H1 (cell line): ENCODE data around the gene MPPED1. TPM values are rescaled to one million over a fixed set of nuclear protein-coding genes. Genes with fewer than 3 reads are reported as not detected.

Experiments
- CTCF ChIA-PET: fragments of 300-600 bp; sonication (Branson Sonifier 250); formaldehyde crosslinking; loops from one replicate; lab custom pipeline; 2021; ENCODE audit not compliant: partially characterized antibody; lab: Charles Lee
- POLR2A ChIA-PET: fragments of 300-600 bp; sonication (Branson Sonifier 250); formaldehyde crosslinking; loops from one replicate; lab custom pipeline; 2021; ENCODE audit warnings: inconsistent platforms; ENCODE audit not compliant: partially characterized antibody; lab: Charles Lee
- DNase-seq, 2 experiments: peaks; one replicate each; pipeline versions ENCODE4 v3.0.0 to v3.0.0-alpha.2; 2010 to 2022; ENCODE audit warnings: low spot score in 2 of 2, low read depth in 1 of 2, mixed read lengths in 1 of 2
- FAIRE-seq: peaks from 2 replicates; lab custom pipeline; 2011; peaks lifted over from hg19 to GRCh38; lab: Jason Lieb, UNC
- H2AFZ ChIP-seq: 2 replicates; pipeline ENCODE4 v1.8.1; 2012; ENCODE audit warnings: low read length, inconsistent platforms
- H2AK5ac ChIP-seq: 2 replicates; pipeline ENCODE4 v1.6.1; 2013; ENCODE audit warnings: low read depth, low read length
- H2BK120ac ChIP-seq: replicated peaks from 2 replicates; pipeline ENCODE3; 2013; ENCODE audit warnings: low read depth, low read length, inconsistent platforms
- H2BK12ac ChIP-seq: 2 replicates; pipeline ENCODE4 v1.6.1; 2013; ENCODE audit warnings: low read depth, low read length
- H2BK15ac ChIP-seq: 2 replicates; pipeline ENCODE4 v1.6.1; 2013; ENCODE audit warnings: low read length
- H2BK20ac ChIP-seq: 2 replicates; pipeline ENCODE4 v1.6.1; 2013; ENCODE audit warnings: low read length
- H2BK5ac ChIP-seq: 2 replicates; pipeline ENCODE4 v1.6.1; 2013; ENCODE audit warnings: low read depth, low read length
- H3K14ac ChIP-seq: 2 replicates; pipeline ENCODE4 v1.6.1; 2013; ENCODE audit warnings: inconsistent platforms; ENCODE audit not compliant: insufficient read length
- H3K18ac ChIP-seq: 2 replicates; pipeline ENCODE4 v1.6.1; 2013; ENCODE audit warnings: low read length; ENCODE audit errors: extremely low read depth
- H3K23ac ChIP-seq: 2 replicates; pipeline ENCODE4 v1.6.1; 2013; ENCODE audit warnings: inconsistent platforms; ENCODE audit not compliant: insufficient read length
- H3K23me2 ChIP-seq: 2 replicates; pipeline ENCODE4 v1.6.1; 2013; ENCODE audit warnings: low read depth, low read length
- H3K27ac ChIP-seq: 2 replicates; pipeline ENCODE4 v1.6.1; 2011; ENCODE audit warnings: low read depth, low read length, inconsistent platforms
- H3K27me3 ChIP-seq, 4 experiments: replicated peaks in 1 of 4; 1 replicate in 1 of 4; 2 replicates in 3 of 4; pipeline versions ENCODE4 v1.6.1 to v1.8.1; 2011 to 2013; ENCODE audit warnings: low read length in 3 of 4, mild to moderate bottlenecking in 3 of 4, inconsistent platforms in 2 of 4, mixed read lengths in 2 of 4, moderate library complexity in 1 of 4; ENCODE audit not compliant: control insufficient read depth in 3 of 4, insufficient read depth in 3 of 4; ENCODE audit errors: extremely low read depth in 1 of 4
- H3K36me3 ChIP-seq, 4 experiments: 2 replicates each; pipeline versions ENCODE4 v1.6.1 to v1.8.1; 2011 to 2013; ENCODE audit warnings: mild to moderate bottlenecking in 4 of 4, low read length in 3 of 4, moderate library complexity in 2 of 4, control low read depth in 1 of 4, inconsistent platforms in 1 of 4; ENCODE audit not compliant: insufficient read depth in 4 of 4, control insufficient read depth in 2 of 4
- H3K4ac ChIP-seq: replicated peaks from 2 replicates; pipeline ENCODE3; 2013; ENCODE audit warnings: low read length, low read depth, mixed read lengths, inconsistent platforms; ENCODE audit not compliant: insufficient read length
- H3K4me1 ChIP-seq, 4 experiments: replicated peaks in 1 of 4; 1 replicate in 1 of 4; 2 replicates in 3 of 4; pipeline versions ENCODE4 v1.6.1 to v1.8.1; 2011 to 2013; ENCODE audit warnings: low read length in 3 of 4, inconsistent platforms in 2 of 4, mixed read lengths in 1 of 4; ENCODE audit not compliant: insufficient read depth in 4 of 4, control insufficient read depth in 3 of 4
- H3K4me2 ChIP-seq, 2 experiments: 2 replicates each; pipeline versions ENCODE4 v1.6.1 to v1.8.1; 2011 to 2013; ENCODE audit warnings: low read depth in 2 of 2, low read length in 2 of 2, control low read depth in 1 of 2, inconsistent platforms in 1 of 2, mild to moderate bottlenecking in 1 of 2; ENCODE audit not compliant: insufficient read depth in 1 of 2
- H3K4me3 ChIP-seq, 4 experiments: fragments of 200-600, 300-600 bp in 1 of 4; sonication (generic), shearing (Covaris generic), sonication (Bioruptor Twin) in 1 of 4; 2 replicates each; pipeline versions ENCODE4 v1.5.1 to v1.8.1; 2011 to 2016; ENCODE audit warnings: low read length in 4 of 4, low read depth in 3 of 4, control low read depth in 2 of 4, inconsistent platforms in 2 of 4, mild to moderate bottlenecking in 2 of 4, mixed read lengths in 1 of 4, moderate library complexity in 1 of 4; ENCODE audit not compliant: insufficient read depth in 2 of 4; ENCODE audit errors: extremely low read depth in 1 of 4
- H3K56ac ChIP-seq: replicated peaks from 2 replicates; pipeline ENCODE3; 2013; ENCODE audit warnings: low read depth, mild to moderate bottlenecking, mixed read lengths, low read length, inconsistent platforms; ENCODE audit not compliant: insufficient read length
- H3K79me1 ChIP-seq: 2 replicates; pipeline ENCODE4 v1.6.1; 2013; ENCODE audit warnings: low read depth, low read length, control low read depth
- H3K79me2 ChIP-seq, 2 experiments: 2 replicates each; pipeline versions ENCODE4 v1.6.1 to v1.8.1; 2012 to 2013; ENCODE audit warnings: low read length in 2 of 2, mild to moderate bottlenecking in 2 of 2, inconsistent platforms in 1 of 2; ENCODE audit not compliant: insufficient read depth in 2 of 2, control insufficient read depth in 1 of 2
- H3K9ac ChIP-seq, 4 experiments: replicated peaks in 1 of 4; 1 replicate in 1 of 4; 2 replicates in 3 of 4; pipeline versions ENCODE4 v1.6.1 to v1.8.1; 2011 to 2013; ENCODE audit warnings: low read depth in 3 of 4, low read length in 3 of 4, control low read depth in 2 of 4, mild to moderate bottlenecking in 2 of 4, moderate library complexity in 2 of 4, inconsistent platforms in 1 of 4; ENCODE audit errors: extremely low read depth in 1 of 4
- H3K9me3 ChIP-seq, 2 experiments: 2 replicates each; pipeline versions ENCODE4 v1.6.1 to v1.8.1; 2012 to 2013; ENCODE audit warnings: mild to moderate bottlenecking in 2 of 2, moderate library complexity in 2 of 2, control low read depth in 1 of 2, inconsistent platforms in 1 of 2, low read depth in 1 of 2, low read length in 1 of 2, mixed read lengths in 1 of 2; ENCODE audit not compliant: insufficient read depth in 2 of 2
- H4K20me1 ChIP-seq, 2 experiments: replicated peaks in 1 of 2; 2 replicates each; pipeline versions ENCODE3 to v1.8.1; 2011 to 2013; ENCODE audit warnings: inconsistent platforms in 2 of 2, low read length in 2 of 2, mild to moderate bottlenecking in 1 of 2; ENCODE audit not compliant: insufficient read depth in 2 of 2, control insufficient read depth in 1 of 2
- H4K5ac ChIP-seq: 2 replicates; pipeline ENCODE4 v1.6.1; 2013; ENCODE audit warnings: low read length, low read depth, mixed read lengths, inconsistent platforms; ENCODE audit not compliant: insufficient read length
- H4K8ac ChIP-seq: 2 replicates; pipeline ENCODE4 v1.8.0; 2013; ENCODE audit warnings: mild to moderate bottlenecking, moderate library complexity, low read length, inconsistent platforms; ENCODE audit not compliant: insufficient read depth; ENCODE audit errors: extremely low read depth
- H4K91ac ChIP-seq: replicated peaks from 2 replicates; pipeline ENCODE3; 2013; ENCODE audit warnings: low read length, mixed read lengths, inconsistent platforms; ENCODE audit not compliant: insufficient read length
- BRCA1 ChIP-seq: IDR thresholded peaks from 2 replicates; pipeline ENCODE4 v1.6.1; 2012; ENCODE audit warnings: low read depth, low read length, improper control_type of control experiment
- KDM1A ChIP-seq: fragments of 200-600, 300-600 bp; sonication (generic); IDR thresholded peaks from 2 replicates; pipeline ENCODE4 v1.7.1; 2016; ENCODE audit warnings: mild to moderate bottlenecking, low read length, borderline replicate concordance
- KDM4A ChIP-seq: IDR thresholded peaks from one replicate; pipeline ENCODE4 v1.7.1; 2012; ENCODE audit warnings: low read depth, mild to moderate bottlenecking, moderate library complexity, low read length, inconsistent platforms; ENCODE audit not compliant: severe bottlenecking
- MAFK ChIP-seq: IDR thresholded peaks from 2 replicates; pipeline ENCODE4 v1.6.1; 2012; ENCODE audit warnings: low read depth, mild to moderate bottlenecking, improper control_type of control experiment, low read length
- PHF8 ChIP-seq: fragments of 200-600 bp; sonication (generic); conservative IDR thresholded peaks from 2 replicates; pipeline ENCODE4 v1.7.1; 2012; ENCODE audit warnings: low read depth, mild to moderate bottlenecking, inconsistent platforms, low read length, moderate library complexity
- RFX5 ChIP-seq: IDR thresholded peaks from 2 replicates; pipeline ENCODE4 v1.6.1; 2011; ENCODE audit warnings: low read depth, low read length, improper control_type of control experiment, borderline replicate concordance
- RNF2 ChIP-seq: fragments of 200-900, 300-1000 bp; sonication (generic); IDR thresholded peaks from 2 replicates; pipeline ENCODE4 v1.7.1; 2016; ENCODE audit warnings: borderline replicate concordance, low read depth, mild to moderate bottlenecking, antibody characterized with exemption, low read length; ENCODE audit not compliant: poor library complexity, severe bottlenecking; ENCODE audit errors: missing control alignments
- WGBS, 2 experiments: shearing (Covaris generic) in 1 of 2; methylation state at CpG; one replicate each; pipeline versions ENCODE4 v1.1.6 to v1.1.7; 2013 to 2015; ENCODE audit warnings: low lambda C conversion rate in 2 of 2, mixed read lengths in 2 of 2, inconsistent platforms in 1 of 2, low coverage in 1 of 2, missing lambda C conversion rate in 1 of 2; ENCODE audit not compliant: insufficient replicate concordance in 2 of 2, insufficient coverage in 1 of 2, insufficient read length in 1 of 2; ENCODE audit errors: extremely low coverage in 1 of 2, missing lambda C conversion rate in 1 of 2; 5-methylcytosine and 5-hydroxymethylcytosine counted together
- polyA plus RNA-seq, 7 experiments: library from polyadenylated mRNA; depleted of rRNA in 3 of 7; stranded (reverse) in 5 of 7; unstranded in 2 of 7; fragments of >200 nt in 5 of 7; fragments of 200-250 nt in 2 of 7; gene quantifications; 1 replicate in 5 of 7; 2 replicates in 1 of 7; 4 replicates in 1 of 7; pipeline versions ENCODE4 v1.2.1 to v1.2.3, GENCODE V29; 2011 to 2013; ENCODE audit warnings: missing spikeins in 2 of 7, mixed read lengths in 2 of 7
- total RNA-seq: library from RNA; stranded (reverse); fragmentation: NEBNext Ultra II Directional; extraction: Animal tissue kit (Norgen Biotek cat#: 25700); gene quantifications from 2 replicates; pipeline ENCODE4 v1.2.1, GENCODE V29; 2021

MPPED1 gene
- total and polyA plus RNA-seq, 2 of the 8 experiments (the other 6 are each of a cell fraction or from before 2014, with no cell fraction given) = 0.29 to 0.37 TPM

- FAIRE-seq = no peak
- DNase-seq = no peak
- H2BK15ac ChIP-seq = no peak overlapping the region; the same call in 1 of the 2 replicates
- no peak overlapping the region for H3K4me3 ChIP-seq
- H4K91ac ChIP-seq = peak overlapping the region; percentile 23
- H2BK20ac ChIP-seq = no peak overlapping the region
- no peak overlapping the region for H3K14ac ChIP-seq
- no peak overlapping the region; the same call in 1 of the 2 replicates for H3K18ac ChIP-seq
- no peak overlapping the region for H2AK5ac ChIP-seq
- no peaks in the 10 kb centered on the region; a peak in 2 of 7 replicates for H3K4me1 ChIP-seq
- no peak overlapping the region for H2BK5ac ChIP-seq
- POLR2A ChIA-PET = no interaction called here
- no peak overlapping the region for H3K56ac ChIP-seq
- no peak overlapping the region for H4K5ac ChIP-seq
- no peaks in the 10 kb centered on the region for H3K79me2 ChIP-seq
- H4K20me1 ChIP-seq = no peaks in the 10 kb centered on the region
- H3K9ac ChIP-seq = no peak overlapping the region
- 0 out of 2 replicates have a peak overlapping the region, but pooled peaks have one; percentile 27 for H2BK12ac ChIP-seq
- no peak overlapping the region for H2BK120ac ChIP-seq
- CTCF ChIA-PET = interaction anchor here (0.7 to 1.2 kb wide), 3 partner anchors 11 to 395 kb away, joined by 3 read pairs; no protein-coding TSS in a partner anchor
- no peak overlapping the region for H3K4ac ChIP-seq
- H3K23ac ChIP-seq = no peak overlapping the region
- H2AFZ ChIP-seq = no peak overlapping the region
- TF ChIP-seq KDM1A = no peak
- no peak for TF ChIP-seq RNF2
- no peak for TF ChIP-seq PHF8
- no peak for TF ChIP-seq MAFK
- no peak for TF ChIP-seq KDM4A
- no peak for TF ChIP-seq RFX5
- TF ChIP-seq BRCA1 = no peak
- no peaks in the 10 kb centered on the region for H3K23me2 ChIP-seq
- H3K4me2 ChIP-seq = no peak overlapping the region
- H3K27ac ChIP-seq = no peak overlapping the region
- H3K79me1 ChIP-seq = no peaks in the 10 kb centered on the region
- no peaks in the 10 kb centered on the region for H3K27me3 ChIP-seq
- H3K9me3 ChIP-seq = no peaks in the 10 kb centered on the region
- WGBS, 2 experiments = 90% methylated on average over 32 of the region's 34 CpGs; no CpG with 5 or more reads in 1 of the 2 experiments
- no peaks in the 10 kb centered on the region for H3K36me3 ChIP-seq
- peak overlapping the region; percentile 62; the same call in 1 of the 2 replicates for H4K8ac ChIP-seq
These were observed 118.8 kb downstream of the MPPED1 start for GRCh38 chr22:43530349-43531201.
